ENCODE data around the gene SDF4. TPM values are rescaled to one million over a fixed set of nuclear protein-coding genes. Genes with fewer than 3 reads are reported as not detected.
A peak's percentile ranks its signal among the peaks of the same experiment; 100 is the strongest.

Gene SDF4
- total RNA-seq, 1 experiment from 2014 or later = 254 TPM

DNA sequence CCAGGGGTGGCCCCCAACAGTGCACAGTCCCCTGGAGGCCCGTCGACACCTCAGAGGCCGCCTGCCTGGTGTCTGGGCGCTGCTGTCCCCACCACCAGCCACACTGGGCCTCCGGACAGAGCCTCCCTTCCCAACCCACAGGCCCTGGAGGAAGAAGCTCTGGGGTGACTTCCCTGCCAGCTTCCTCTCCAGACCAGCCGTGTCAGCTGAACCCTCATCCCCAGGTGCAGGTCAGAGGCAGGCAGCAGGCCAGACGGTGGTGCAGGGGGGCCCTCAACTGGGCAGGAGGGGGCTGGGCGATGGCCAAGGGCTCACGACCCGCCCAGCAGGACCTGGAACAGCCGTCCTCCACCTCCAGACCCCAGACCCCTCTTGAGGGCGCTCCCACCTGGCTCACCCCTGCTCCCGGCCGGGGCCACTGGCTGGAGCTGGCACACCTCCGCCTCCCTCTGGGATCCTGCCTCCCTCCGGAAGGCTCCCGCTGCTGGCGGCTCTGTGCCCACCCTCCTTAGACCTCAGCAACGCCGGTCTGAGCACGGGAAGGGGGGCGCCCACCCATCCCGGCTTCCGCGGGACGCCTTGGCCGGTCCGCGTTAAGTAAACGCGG lies 25.9 kb downstream of the SDF4 start:
- H3K27me3 ChIP-seq (ENCODE audit: low read length) = no peaks in the 10 kb centered on the region
- intact Hi-C loops (cut with micrococcal nuclease) = no loop called here

DNA sequence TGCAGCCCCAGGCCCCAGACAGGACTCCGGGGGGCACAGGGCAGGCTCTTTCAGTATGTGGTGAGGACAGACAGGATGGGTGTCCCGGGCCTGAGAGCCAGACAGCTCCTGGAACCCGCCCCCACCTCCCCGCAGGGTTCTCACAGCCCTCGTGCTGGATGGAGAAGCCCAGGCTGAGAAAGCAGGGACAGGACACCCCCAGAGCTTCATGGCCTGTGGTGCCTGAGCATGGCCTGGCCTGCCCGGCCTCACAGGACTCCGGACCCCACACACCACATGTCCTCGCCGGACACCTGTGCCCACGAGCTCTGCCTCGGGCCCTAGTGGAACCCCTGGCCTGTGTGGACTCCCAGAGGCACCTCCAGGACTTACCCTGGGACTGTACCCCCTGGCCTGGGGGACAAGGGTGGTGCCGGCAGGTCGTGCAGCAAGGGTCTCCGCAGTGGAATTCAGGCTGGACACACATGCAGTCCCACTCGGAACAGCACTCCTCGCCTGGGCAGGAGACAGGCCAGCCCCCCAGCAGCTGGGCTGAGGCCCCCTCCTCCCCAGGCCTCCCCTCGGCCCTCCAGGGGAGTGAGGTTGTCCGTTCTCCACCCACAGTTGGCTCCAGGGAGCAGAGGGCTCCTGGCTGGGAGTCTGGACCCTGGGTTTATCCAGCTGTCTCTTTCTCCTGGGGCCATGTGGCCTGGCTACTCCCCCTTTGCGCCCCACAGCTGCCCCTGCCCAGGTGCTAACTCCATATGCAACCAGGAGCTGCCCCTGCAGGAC lies 26.6 kb downstream of the SDF4 start:
- Histone ChIP-seq H3F3A (ENCODE audit: low read length, unreplicated experiment) (no peaks in the 10 kb centered on the region), H3K4me3 (ENCODE audit: low read length) (peak overlapping the region; percentile 68), H4K20me1 (ENCODE audit: low read length) (no peaks in the 10 kb centered on the region), H3K9ac (ENCODE audit: low read length) (peak overlapping the region; percentile 63), H3K4me1 (ENCODE audit: insufficient read depth, low read length) (peaks cover 25% of the 10 kb centered on the region), H3K27ac (ENCODE audit: low read length) (no peak overlapping the region), H3K9me2 (replicated peaks; ENCODE audit: low read length) (no peaks in the 10 kb centered on the region), H2AFZ (ENCODE audit: low read length) (no peak overlapping the region), H3K9me3 (ENCODE audit: low read length) (no peaks in the 10 kb centered on the region), H3K79me2 (ENCODE audit: low read length) (peaks cover 12% of the 10 kb centered on the region), H3K36me3 (ENCODE audit: low read depth, low read length) (no peaks in the 10 kb centered on the region), H3K4me2 (ENCODE audit: low read length) (peak overlapping the region; percentile 93), H3K27me3 (ENCODE audit: low read length) (no peaks in the 10 kb centered on the region)
- no peak for DNase-seq
- ChIA-PET CTCF (no interaction called here), POLR2A (ENCODE audit: unreplicated experiment) (no interaction called here)
- no peak for TF ChIP-seq EZH2phosphoT487 (IDR thresholded peaks at IDR 0.05; ENCODE audit: borderline replicate concordance, low read length)
- TF ChIP-seq, protein P1, sequence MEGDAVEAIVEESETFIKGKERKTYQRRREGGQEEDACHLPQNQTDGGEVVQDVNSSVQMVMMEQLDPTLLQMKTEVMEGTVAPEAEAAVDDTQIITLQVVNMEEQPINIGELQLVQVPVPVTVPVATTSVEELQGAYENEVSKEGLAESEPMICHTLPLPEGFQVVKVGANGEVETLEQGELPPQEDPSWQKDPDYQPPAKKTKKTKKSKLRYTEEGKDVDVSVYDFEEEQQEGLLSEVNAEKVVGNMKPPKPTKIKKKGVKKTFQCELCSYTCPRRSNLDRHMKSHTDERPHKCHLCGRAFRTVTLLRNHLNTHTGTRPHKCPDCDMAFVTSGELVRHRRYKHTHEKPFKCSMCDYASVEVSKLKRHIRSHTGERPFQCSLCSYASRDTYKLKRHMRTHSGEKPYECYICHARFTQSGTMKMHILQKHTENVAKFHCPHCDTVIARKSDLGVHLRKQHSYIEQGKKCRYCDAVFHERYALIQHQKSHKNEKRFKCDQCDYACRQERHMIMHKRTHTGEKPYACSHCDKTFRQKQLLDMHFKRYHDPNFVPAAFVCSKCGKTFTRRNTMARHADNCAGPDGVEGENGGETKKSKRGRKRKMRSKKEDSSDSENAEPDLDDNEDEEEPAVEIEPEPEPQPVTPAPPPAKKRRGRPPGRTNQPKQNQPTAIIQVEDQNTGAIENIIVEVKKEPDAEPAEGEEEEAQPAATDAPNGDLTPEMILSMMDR (conservative IDR thresholded peaks at IDR 0.05; ENCODE audit: low read depth, low read length) = no peak
- no peak for TF ChIP-seq EZH2 (IDR thresholded peaks at IDR 0.05; ENCODE audit: low read length, unreplicated experiment)
- TSS peak; percentile 35 for BruUV-seq (replicated peaks)
- intact Hi-C loops (cut with micrococcal nuclease) = no loop called here
- no peak for ATAC-seq

More for the DNA sequence above, 25.9 kb downstream of the SDF4 start:
- Histone ChIP-seq H3K9me2 (replicated peaks; ENCODE audit: low read length) (no peaks in the 10 kb centered on the region), H3K27ac (ENCODE audit: low read length) (no peak overlapping the region), H3K4me2 (ENCODE audit: low read length) (peak overlapping the region; percentile 93), H3K79me2 (ENCODE audit: low read length) (peaks cover 12% of the 10 kb centered on the region), H3K4me3 (ENCODE audit: low read length) (peak overlapping the region; percentile 68), H3K9me3 (ENCODE audit: low read length) (no peaks in the 10 kb centered on the region), H3K9ac (ENCODE audit: low read length) (peak overlapping the region; percentile 63), H3K36me3 (ENCODE audit: low read depth, low read length) (no peaks in the 10 kb centered on the region), H2AFZ (ENCODE audit: low read length) (peak overlapping the region; percentile 66), H4K20me1 (ENCODE audit: low read length) (no peaks in the 10 kb centered on the region), H3K4me1 (ENCODE audit: insufficient read depth, low read length) (peaks cover 25% of the 10 kb centered on the region), H3F3A (ENCODE audit: low read length, unreplicated experiment) (no peaks in the 10 kb centered on the region)
- ATAC-seq (no peak), DNase-seq (no peak)
- CTCF ChIA-PET = no interaction called here
- POLR2A ChIA-PET (ENCODE audit: unreplicated experiment) = no interaction called here
- TF ChIP-seq, protein P1 (conservative IDR thresholded peaks at IDR 0.05; ENCODE audit: low read depth, low read length) = no peak
- TF ChIP-seq EZH2phosphoT487 (IDR thresholded peaks at IDR 0.05; ENCODE audit: borderline replicate concordance, low read length) (no peak), EZH2 (IDR thresholded peaks at IDR 0.05; ENCODE audit: low read length, unreplicated experiment) (no peak)
- BruUV-seq (replicated peaks) = no TSS peak

DNA sequence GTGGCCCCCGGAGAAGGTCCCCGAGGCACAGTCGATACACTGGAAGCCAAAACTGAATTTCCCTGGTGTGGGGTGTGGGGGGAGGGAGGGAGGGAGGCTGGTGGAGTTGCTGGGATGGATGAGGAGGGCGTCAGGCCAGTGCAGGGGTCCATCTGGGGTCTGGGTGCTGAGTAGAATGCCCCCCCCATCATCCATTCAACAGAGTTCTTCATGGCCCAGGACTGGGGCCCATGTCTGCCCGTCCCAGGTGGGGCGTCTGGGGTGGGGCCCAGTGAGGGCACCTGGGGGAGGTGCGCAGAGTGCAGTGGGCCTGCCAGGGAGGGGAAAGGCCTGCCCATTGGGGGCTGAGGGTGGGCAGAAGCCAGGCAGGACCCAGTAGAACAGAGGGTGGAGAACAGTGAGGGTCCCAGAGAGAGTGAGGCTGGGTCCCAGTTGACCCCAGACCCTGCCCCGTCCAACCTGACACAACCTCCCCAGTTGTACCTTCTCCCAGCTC lies 27.3 kb downstream of the SDF4 start:
- ATAC-seq = no peak

More for the DNA sequence above, 27.3 kb downstream of the SDF4 start:
- Histone ChIP-seq H3K9me2 (replicated peaks; ENCODE audit: low read length) (no peaks in the 10 kb centered on the region), H3K79me2 (ENCODE audit: low read length) (peaks cover 12% of the 10 kb centered on the region), H3K36me3 (ENCODE audit: low read depth, low read length) (no peaks in the 10 kb centered on the region), H3K27ac (ENCODE audit: low read length) (no peak overlapping the region), H3K4me3 (ENCODE audit: low read length) (no peak overlapping the region), H3K4me2 (ENCODE audit: low read length) (no peak overlapping the region), H3K4me1 (ENCODE audit: insufficient read depth, low read length) (peaks cover 25% of the 10 kb centered on the region), H3K9me3 (ENCODE audit: low read length) (no peaks in the 10 kb centered on the region), H3K27me3 (ENCODE audit: low read length) (no peaks in the 10 kb centered on the region), H4K20me1 (ENCODE audit: low read length) (no peaks in the 10 kb centered on the region), H2AFZ (ENCODE audit: low read length) (no peak overlapping the region), H3K9ac (ENCODE audit: low read length) (no peak overlapping the region), H3F3A (ENCODE audit: low read length, unreplicated experiment) (no peaks in the 10 kb centered on the region)
- DNase-seq = no peak
- intact Hi-C loops (cut with micrococcal nuclease) = no loop called here
- BruUV-seq (replicated peaks) = no TSS peak
- no peak for TF ChIP-seq EZH2phosphoT487 (IDR thresholded peaks at IDR 0.05; ENCODE audit: borderline replicate concordance, low read length)
- CTCF ChIA-PET = no interaction called here
- POLR2A ChIA-PET (ENCODE audit: unreplicated experiment) = no interaction called here

All from PC-3 (cell line).